SK-N-SH (cell line): ENCODE data around the gene ARL8A.

ENCODE experiments used
- CHD2 ChIP-seq: fragments of 150-350 bp; IDR thresholded peaks from 2 replicates; pipeline ENCODE4 v1.6.1; 2018; ENCODE audit warnings: low read length; ENCODE audit not compliant: partially characterized antibody
- RAD21 ChIP-seq: IDR thresholded peaks from 2 replicates; pipeline ENCODE4 v1.6.1; 2012; ENCODE audit warnings: mild to moderate bottlenecking, low read length

DNA sequence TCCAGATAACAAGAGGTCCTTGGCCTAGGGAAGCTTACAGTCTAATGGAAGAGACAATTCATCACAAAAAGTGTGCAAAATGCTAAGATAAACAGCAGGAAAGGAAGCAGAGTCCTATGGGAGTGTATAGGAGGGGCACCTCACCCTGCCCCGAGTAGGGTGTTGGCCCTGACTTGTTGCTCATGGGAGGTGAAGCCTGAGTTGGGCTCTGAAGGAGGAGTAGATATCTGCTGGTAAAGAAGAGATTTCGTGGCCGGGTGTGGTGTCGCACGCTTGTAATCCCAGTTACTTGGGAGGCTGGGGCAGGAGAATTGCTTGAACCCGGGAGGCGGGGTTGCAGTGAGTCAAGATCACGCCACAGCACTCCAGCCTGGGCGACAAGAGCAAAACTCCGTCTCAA is 40.5 kb downstream of the ARL8A start:
- TF ChIP-seq RAD21 (no peak), CHD2 (no peak)
